ENCODE data around the gene TNFRSF18.
A peak's percentile ranks its signal among the peaks of the same experiment; 100 is the strongest.

Gene TNFRSF18

GRCh38 chr1:1167398-1167821, 39.0 kb downstream of the TNFRSF18 start:
- no peak overlapping the region for H3K4me3 ChIP-seq (ENCODE audit: low read depth, low read length)

- no peak overlapping the region for H3K4me3 ChIP-seq (ENCODE audit: low read depth, low read length)
These were observed 39.6 kb downstream of the TNFRSF18 start for GRCh38 chr1:1166642-1167397.

- H3K4me3 ChIP-seq (ENCODE audit: low read depth, low read length): no peak overlapping the region
These were observed 40.4 kb downstream of the TNFRSF18 start for GRCh38 chr1:1165900-1166421.

- H3K4me3 ChIP-seq (ENCODE audit: low read depth, low read length): no peak overlapping the region
These were observed 40.9 kb downstream of the TNFRSF18 start for GRCh38 chr1:1165485-1165884.

- no peak overlapping the region for H3K4me3 ChIP-seq (ENCODE audit: low read depth, low read length)
These were observed 41.5 kb downstream of the TNFRSF18 start for GRCh38 chr1:1164701-1165451.

GRCh38 chr1:1164361-1164700, 42.1 kb downstream of the TNFRSF18 start:
- H3K4me3 ChIP-seq (ENCODE audit: low read depth, low read length): no peak overlapping the region

GRCh38 chr1:1163538-1164070, 42.8 kb downstream of the TNFRSF18 start:
- no peak overlapping the region for H3K4me3 ChIP-seq (ENCODE audit: low read depth, low read length)

GRCh38 chr1:1162597-1163537, 43.5 kb downstream of the TNFRSF18 start:
- no peak overlapping the region for H3K4me3 ChIP-seq (ENCODE audit: low read depth, low read length)

- H3K4me3 ChIP-seq (ENCODE audit: low read depth, low read length): no peak overlapping the region
These were observed 44.7 kb downstream of the TNFRSF18 start for GRCh38 chr1:1161683-1162079.

GRCh38 chr1:1161078-1161682, 45.2 kb downstream of the TNFRSF18 start:
- no peak overlapping the region for H3K4me3 ChIP-seq (ENCODE audit: low read depth, low read length)

GRCh38 chr1:1160281-1160930, 46.0 kb downstream of the TNFRSF18 start:
- no peak overlapping the region for H3K4me3 ChIP-seq (ENCODE audit: low read depth, low read length)

- H3K4me3 ChIP-seq (ENCODE audit: low read depth, low read length): peak overlapping the region; percentile 30
These were observed 48.3 kb downstream of the TNFRSF18 start for GRCh38 chr1:1157914-1158710.

GRCh38 chr1:1157426-1157913, 48.9 kb downstream of the TNFRSF18 start:
- peak overlapping the region; percentile 30 for H3K4me3 ChIP-seq (ENCODE audit: low read depth, low read length)

- H3K4me3 ChIP-seq (ENCODE audit: low read depth, low read length): no peak overlapping the region
These were observed 49.4 kb downstream of the TNFRSF18 start for GRCh38 chr1:1157033-1157365.

GRCh38 chr1:1156140-1157032, 50.0 kb downstream of the TNFRSF18 start:
- no peak overlapping the region for H3K4me3 ChIP-seq (ENCODE audit: low read depth, low read length)

GRCh38 chr1:1155258-1155657, 51.1 kb downstream of the TNFRSF18 start:
- H3K4me3 ChIP-seq (ENCODE audit: low read depth, low read length): no peak overlapping the region

GRCh38 chr1:1153874-1154273, 52.5 kb downstream of the TNFRSF18 start:
- H3K4me3 ChIP-seq (ENCODE audit: low read depth, low read length): no peak overlapping the region
